ENCODE measurements around the gene SUN1. TPM values are rescaled to one million over a fixed set of nuclear protein-coding genes. Genes with fewer than 3 reads are reported as not detected.
"Not testable (repeated sequence)": the region's sequence is repeated elsewhere in the genome, so short reads cannot be mapped to it uniquely, and the experiment has no call there.

Gene SUN1
- total and polyA plus RNA-seq, 2 experiments from 2014 or later: 72.3 to 109 TPM

DNA sequence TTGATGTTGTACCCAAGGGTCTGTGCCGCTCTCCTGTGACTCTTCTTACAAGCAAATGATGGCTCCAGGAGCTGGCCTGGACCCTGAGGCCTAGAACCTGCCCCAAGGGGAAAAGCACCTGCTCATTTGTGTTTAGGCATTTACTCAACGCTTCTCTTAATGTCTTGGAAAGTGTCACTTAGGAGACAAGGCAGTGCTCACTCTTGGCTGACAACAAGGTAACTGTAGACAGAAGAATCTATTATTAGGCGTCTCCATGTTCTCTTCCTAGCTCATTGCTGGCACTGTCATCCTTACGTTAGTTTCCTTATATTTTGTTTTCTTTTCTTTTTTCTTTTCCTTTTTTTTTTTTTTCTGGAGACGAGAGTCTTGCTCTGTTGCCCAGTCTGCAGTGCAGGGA, 38.1 kb upstream of the SUN1 start:
- Histone ChIP-seq H2AFZ (no peak overlapping the region), H3K27me3 (no peaks in the 10 kb centered on the region), H3K36me3 (replicated peaks; ENCODE audit: insufficient read depth, low read depth) (no peaks in the 10 kb centered on the region), H4K20me1 (ENCODE audit: insufficient read depth, poor library complexity, severe bottlenecking) (no peaks in the 10 kb centered on the region), H3K4me2 (no peak overlapping the region), H3K79me2 (no peaks in the 10 kb centered on the region), H3K27ac (no peak overlapping the region), H3K4me1 (ENCODE audit: insufficient read depth) (no peaks in the 10 kb centered on the region), H3K4me3 (no peak overlapping the region), H3K9me2 (replicated peaks; ENCODE audit: insufficient read depth) (no peaks in the 10 kb centered on the region), H3K9me3 (ENCODE audit: low read depth) (no peaks in the 10 kb centered on the region)
- no peak for DNase-seq (ENCODE audit: low spot score)
- no peak for TF ChIP-seq EZH2 (IDR thresholded peaks at IDR 0.05; ENCODE audit: borderline replicate concordance)
- TF ChIP-seq EZH2phosphoT487 (IDR thresholded peaks at IDR 0.05; ENCODE audit: low read depth, severe bottlenecking, unreplicated experiment): no peak
- TF ChIP-seq, protein P1, sequence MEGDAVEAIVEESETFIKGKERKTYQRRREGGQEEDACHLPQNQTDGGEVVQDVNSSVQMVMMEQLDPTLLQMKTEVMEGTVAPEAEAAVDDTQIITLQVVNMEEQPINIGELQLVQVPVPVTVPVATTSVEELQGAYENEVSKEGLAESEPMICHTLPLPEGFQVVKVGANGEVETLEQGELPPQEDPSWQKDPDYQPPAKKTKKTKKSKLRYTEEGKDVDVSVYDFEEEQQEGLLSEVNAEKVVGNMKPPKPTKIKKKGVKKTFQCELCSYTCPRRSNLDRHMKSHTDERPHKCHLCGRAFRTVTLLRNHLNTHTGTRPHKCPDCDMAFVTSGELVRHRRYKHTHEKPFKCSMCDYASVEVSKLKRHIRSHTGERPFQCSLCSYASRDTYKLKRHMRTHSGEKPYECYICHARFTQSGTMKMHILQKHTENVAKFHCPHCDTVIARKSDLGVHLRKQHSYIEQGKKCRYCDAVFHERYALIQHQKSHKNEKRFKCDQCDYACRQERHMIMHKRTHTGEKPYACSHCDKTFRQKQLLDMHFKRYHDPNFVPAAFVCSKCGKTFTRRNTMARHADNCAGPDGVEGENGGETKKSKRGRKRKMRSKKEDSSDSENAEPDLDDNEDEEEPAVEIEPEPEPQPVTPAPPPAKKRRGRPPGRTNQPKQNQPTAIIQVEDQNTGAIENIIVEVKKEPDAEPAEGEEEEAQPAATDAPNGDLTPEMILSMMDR (IDR thresholded peaks at IDR 0.05; ENCODE audit: poor library complexity): no peak
- 87% methylated on average over 5 of the region's 5 CpGs for WGBS (ENCODE audit: low lambda C conversion rate, missing lambda C conversion rate)

DNA sequence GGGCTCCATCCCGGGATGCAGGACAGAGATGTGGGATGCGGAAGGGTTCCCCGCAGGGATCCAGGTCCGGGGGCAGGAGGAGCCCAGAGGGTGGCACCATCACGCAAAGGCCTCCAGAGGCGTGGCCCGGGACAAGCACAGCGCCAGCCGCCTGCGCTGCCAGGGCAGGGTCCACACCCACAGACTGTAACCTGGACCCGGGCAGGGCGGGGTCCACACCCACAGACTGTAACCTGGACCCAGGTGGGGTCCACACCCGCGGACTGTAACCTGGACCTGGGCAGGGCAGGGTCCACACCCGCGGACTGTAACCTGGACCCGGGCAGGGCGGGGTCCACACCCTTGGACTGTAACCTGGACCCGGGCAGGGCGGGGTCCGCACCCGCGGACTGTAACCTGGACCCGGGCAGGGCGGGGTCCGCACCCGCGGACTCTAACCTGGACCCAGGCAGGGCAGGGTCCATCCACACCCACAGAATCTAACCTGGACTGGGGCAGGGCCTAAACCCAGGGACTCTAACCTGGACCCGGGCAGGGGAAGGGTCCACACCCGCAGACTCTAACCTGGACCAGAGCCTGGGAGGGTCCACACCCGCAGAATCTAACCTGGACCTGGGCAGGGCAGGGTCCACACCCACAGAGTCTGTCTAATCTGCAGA, 37.5 kb upstream of the SUN1 start:
- no peaks in the 10 kb centered on the region for H4K20me1 ChIP-seq (ENCODE audit: insufficient read depth, poor library complexity, severe bottlenecking)
- no peaks in the 10 kb centered on the region for H3K36me3 ChIP-seq (replicated peaks; ENCODE audit: insufficient read depth, low read depth)
- H3K9me3 ChIP-seq (ENCODE audit: low read depth): no peaks in the 10 kb centered on the region
- no peaks in the 10 kb centered on the region for H3K27me3 ChIP-seq
- no peaks in the 10 kb centered on the region for H3K9me2 ChIP-seq (replicated peaks; ENCODE audit: insufficient read depth)
- H3K4me3 ChIP-seq: no peak overlapping the region
- 94% methylated on average over 22 of the region's 31 CpGs for WGBS (ENCODE audit: low lambda C conversion rate, missing lambda C conversion rate)
- no peak overlapping the region for H3K4me2 ChIP-seq
- H2AFZ ChIP-seq: no peak overlapping the region
- no peak for DNase-seq (ENCODE audit: low spot score)
- H3K27ac ChIP-seq: no peak overlapping the region
- no peaks in the 10 kb centered on the region for H3K79me2 ChIP-seq
- H3K4me1 ChIP-seq (ENCODE audit: insufficient read depth): no peaks in the 10 kb centered on the region
- TF ChIP-seq EZH2 (IDR thresholded peaks at IDR 0.05; ENCODE audit: borderline replicate concordance) (no peak), EZH2phosphoT487 (IDR thresholded peaks at IDR 0.05; ENCODE audit: low read depth, severe bottlenecking, unreplicated experiment) (no peak)
- TF ChIP-seq, protein P1 (IDR thresholded peaks at IDR 0.05; ENCODE audit: poor library complexity): no peak

DNA sequence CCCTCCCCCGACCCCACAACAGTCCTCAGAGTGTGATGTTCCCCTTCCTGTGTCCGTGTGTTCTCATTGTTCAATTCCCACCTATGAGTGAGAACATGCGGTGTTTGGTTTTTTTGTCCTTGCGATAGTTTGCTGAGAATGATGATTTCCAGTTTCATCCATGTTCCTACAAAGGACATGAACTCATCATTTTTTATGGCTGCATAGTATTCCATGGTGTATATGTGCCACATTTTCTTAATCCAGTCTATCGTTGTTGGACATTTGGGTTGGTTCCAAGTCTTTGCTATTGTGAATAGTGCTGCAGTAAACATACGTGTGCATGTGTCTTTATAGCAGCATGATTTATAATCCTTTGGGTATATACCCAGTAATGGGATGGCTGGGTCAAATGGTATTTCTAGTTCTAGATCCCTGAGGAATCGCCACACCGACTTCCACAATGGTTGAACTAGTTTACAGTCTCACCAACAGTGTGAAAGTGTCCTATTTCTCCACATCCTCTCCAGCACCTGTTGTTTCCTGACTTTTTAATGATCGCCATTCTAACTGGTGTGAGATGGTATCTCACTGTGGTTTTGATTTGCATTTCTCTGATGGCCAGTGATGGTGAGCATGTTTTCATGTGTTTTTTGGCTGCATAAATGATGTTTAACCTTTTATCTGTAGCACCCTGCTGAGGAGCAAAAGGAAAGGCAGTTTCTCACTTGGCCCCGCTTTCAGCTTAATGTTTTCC, 35.7 kb upstream of the SUN1 start:
- H2AFZ ChIP-seq; H3K79me2 ChIP-seq; H3K4me2 ChIP-seq; H3K9me2 ChIP-seq (replicated peaks; ENCODE audit: insufficient read depth); H3K4me3 ChIP-seq; H3K27me3 ChIP-seq; H3K27ac ChIP-seq; H4K20me1 ChIP-seq (ENCODE audit: insufficient read depth, poor library complexity, severe bottlenecking); H3K36me3 ChIP-seq (replicated peaks; ENCODE audit: insufficient read depth, low read depth); DNase-seq (ENCODE audit: low spot score); H3K9me3 ChIP-seq (ENCODE audit: low read depth); H3K4me1 ChIP-seq (ENCODE audit: insufficient read depth): not testable (repeated sequence)
- 86% methylated on average over 7 of the region's 10 CpGs for WGBS (ENCODE audit: low lambda C conversion rate, missing lambda C conversion rate)

DNA sequence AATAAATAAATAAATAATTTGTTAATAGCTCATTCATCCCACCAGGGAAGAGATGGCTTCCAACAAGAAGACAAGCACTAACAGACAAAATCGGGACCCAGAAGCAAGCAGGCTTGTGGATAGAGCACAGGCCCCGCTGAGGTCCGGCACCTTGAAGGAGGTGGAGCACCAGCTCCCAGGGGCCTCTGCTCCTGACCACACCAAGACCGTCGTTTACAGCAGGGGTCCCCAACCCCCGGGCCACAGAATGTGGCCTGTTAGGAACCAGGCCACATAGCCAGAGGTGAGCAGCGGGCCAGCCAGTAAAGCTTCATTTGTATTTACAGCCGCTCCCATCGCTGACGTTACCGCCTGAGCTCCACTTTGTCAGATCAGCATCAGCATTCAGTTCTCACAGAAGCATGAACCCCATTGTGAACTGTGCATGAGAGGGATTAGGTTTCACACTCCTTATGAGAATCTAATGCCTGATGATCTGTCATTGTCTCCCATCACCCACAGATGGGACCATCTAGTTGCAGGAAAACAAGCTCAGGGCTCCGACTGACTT, 33.3 kb upstream of the SUN1 start:
- TF ChIP-seq EZH2 (IDR thresholded peaks at IDR 0.05; ENCODE audit: borderline replicate concordance) (no peak), EZH2phosphoT487 (IDR thresholded peaks at IDR 0.05; ENCODE audit: low read depth, severe bottlenecking, unreplicated experiment) (no peak)
- TF ChIP-seq, protein P1 (IDR thresholded peaks at IDR 0.05; ENCODE audit: poor library complexity): no peak
- H3K9me3 ChIP-seq (ENCODE audit: low read depth): no peaks in the 10 kb centered on the region
- H3K9me2 ChIP-seq (replicated peaks; ENCODE audit: insufficient read depth): no peaks in the 10 kb centered on the region
- no peak overlapping the region for H3K27ac ChIP-seq
- 94% methylated on average over 12 of the region's 12 CpGs for WGBS (ENCODE audit: low lambda C conversion rate, missing lambda C conversion rate)
- no peaks in the 10 kb centered on the region for H3K36me3 ChIP-seq (replicated peaks; ENCODE audit: insufficient read depth, low read depth)
- no peaks in the 10 kb centered on the region for H3K27me3 ChIP-seq
- no peak overlapping the region for H3K4me3 ChIP-seq
- H4K20me1 ChIP-seq (ENCODE audit: insufficient read depth, poor library complexity, severe bottlenecking): no peaks in the 10 kb centered on the region
- H3K4me1 ChIP-seq (ENCODE audit: insufficient read depth): no peaks in the 10 kb centered on the region
- no peak for DNase-seq (ENCODE audit: low spot score)
- H3K79me2 ChIP-seq: no peaks in the 10 kb centered on the region
- H2AFZ ChIP-seq: no peak overlapping the region
- H3K4me2 ChIP-seq: no peak overlapping the region
